HepG2 (cell line): ENCODE measurements around the gene KDM3A. TPM values are rescaled to one million over a fixed set of nuclear protein-coding genes. Genes with fewer than 3 reads are reported as not detected.

Source experiments
- ATAC-seq: fragments of 200-7000 bp; cut with Tn5 transposase; 3 replicates; pipeline ENCODE4 v1.9.1; 2020; ENCODE audit warnings: mild to moderate bottlenecking, moderate library complexity
- BruUV-seq: library from RNA; stranded (reverse); fragments of 400-500 nt; replicated peaks from 2 replicates; lab custom pipeline; 2021; lab: Mats Ljungman, UMichigan
- CTCF ChIA-PET: fragments of 300-600 bp; formaldehyde crosslinking; extraction: SDS; loops from one replicate; lab custom pipeline; 2021; ENCODE audit warnings: low total read pairs, inconsistent platforms, low intra/inter-chr PET ratio; lab: Yijun Ruan, JAX
- POLR2A ChIA-PET: fragments of 350-600 bp; sonication (Branson Sonifier 250); formaldehyde crosslinking; loops from one replicate; lab custom pipeline; 2020; ENCODE audit warnings: antibody characterized with exemption, inconsistent platforms; lab: Yijun Ruan, JAX
- DNase-seq: peaks from one replicate; pipeline ENCODE4 v3.0.0-alpha.2; 2015; ENCODE audit warnings: low spot score
- FAIRE-seq: peaks from 3 replicates; lab custom pipeline; 2011; peaks lifted over from hg19 to GRCh38; lab: Jason Lieb, UNC
- H2AFZ ChIP-seq: one replicate; pipeline ENCODE4 v1.6.1; 2011; ENCODE audit warnings: low read length, inconsistent platforms
- H3K27ac ChIP-seq: fragments of 300-600 bp; 3 replicates; pipeline ENCODE4 v1.8.0; 2011; ENCODE audit warnings: mixed run types, mild to moderate bottlenecking, mixed read lengths, low read length, inconsistent platforms; ENCODE audit not compliant: insufficient read depth; ENCODE audit errors: extremely low read length
- H3K27me3 ChIP-seq, 2 experiments: fragments of 200-600 bp in 1 of 2; 2 replicates in 1 of 2; 3 replicates in 1 of 2; pipeline versions ENCODE4 v1.6.0 to v1.8.0; 2011; ENCODE audit warnings: low read length in 2 of 2, mild to moderate bottlenecking in 2 of 2, moderate library complexity in 2 of 2, inconsistent platforms in 1 of 2; ENCODE audit not compliant: insufficient read depth in 2 of 2, control insufficient read depth in 1 of 2
- H3K36me3 ChIP-seq, 2 experiments: fragments of 200-600 bp in 1 of 2; replicated peaks in 1 of 2; 2 replicates in 1 of 2; 3 replicates in 1 of 2; pipeline versions ENCODE4 v1.5.1 to v1.8.0; 2011; ENCODE audit warnings: low read length in 2 of 2, inconsistent platforms in 1 of 2; ENCODE audit not compliant: insufficient read depth in 2 of 2, control insufficient read depth in 1 of 2
- H3K4me1 ChIP-seq: 2 replicates; pipeline ENCODE4 v1.5.1; 2012; ENCODE audit warnings: low read length, inconsistent platforms; ENCODE audit not compliant: insufficient read depth
- H3K4me2 ChIP-seq: 2 replicates; pipeline ENCODE4 v1.6.0; 2011; ENCODE audit warnings: low read depth, low read length, inconsistent platforms
- H3K4me3 ChIP-seq, 3 experiments: fragments of 200-600 bp in 1 of 3; sonication (generic), shearing (Covaris generic) in 1 of 3; replicated peaks in 1 of 3; 2 replicates each; pipeline ENCODE4 v1.5.1; 2011 to 2016; ENCODE audit warnings: low read length in 3 of 3, inconsistent platforms in 2 of 3, low read depth in 2 of 3, mild to moderate bottlenecking in 2 of 3, control low read depth in 1 of 3, mixed read lengths in 1 of 3; ENCODE audit not compliant: insufficient read depth in 1 of 3
- H3K79me2 ChIP-seq: one replicate; pipeline ENCODE4 v1.6.1; 2011; ENCODE audit warnings: low read length, inconsistent platforms; ENCODE audit not compliant: insufficient read depth
- H3K9ac ChIP-seq: 2 replicates; pipeline ENCODE4 v1.6.0; 2011; ENCODE audit warnings: mild to moderate bottlenecking, low read depth, low read length, inconsistent platforms; ENCODE audit not compliant: insufficient read depth
- H3K9me3 ChIP-seq: 2 replicates; pipeline ENCODE4 v1.5.1; 2012; ENCODE audit warnings: mild to moderate bottlenecking, low read length
- H4K20me1 ChIP-seq: 2 replicates; pipeline ENCODE4 v1.6.0; 2011; ENCODE audit warnings: inconsistent platforms, mild to moderate bottlenecking, low read length, moderate library complexity; ENCODE audit not compliant: insufficient read depth
- ARID4A ChIP-seq: sonication (generic); formaldehyde crosslinking; IDR thresholded peaks from 2 replicates; pipeline ENCODE4 v1.5.0; 2020; ENCODE audit warnings: mild to moderate bottlenecking, missing genetic modification reagents, borderline replicate concordance
- CTCF ChIP-seq: sonication (generic); formaldehyde crosslinking; IDR thresholded peaks from 2 replicates; pipeline ENCODE4 v1.5.0; 2020; ENCODE audit warnings: mild to moderate bottlenecking, missing genetic modification reagents, moderate library complexity
- DNMT1 ChIP-seq: sonication (generic); formaldehyde crosslinking; IDR thresholded peaks from 2 replicates; pipeline ENCODE4 v1.5.1; 2020; ENCODE audit warnings: mild to moderate bottlenecking, missing genetic modification reagents
- DR1 ChIP-seq: sonication (generic); formaldehyde crosslinking; IDR thresholded peaks from 2 replicates; pipeline ENCODE4 v1.8.0; 2021; ENCODE audit warnings: mild to moderate bottlenecking, missing genetic modification reagents, inconsistent platforms
- NR2F6 ChIP-seq, 2 experiments: IDR thresholded peaks; 2 replicates each; pipeline ENCODE4 v1.6.1; 2016; ENCODE audit warnings: antibody characterized with exemption in 1 of 2, mild to moderate bottlenecking in 1 of 2
- RBM22 ChIP-seq: fragments of 200-400 bp; formaldehyde crosslinking; optimal IDR thresholded peaks from 2 replicates; pipeline ENCODE3; 2017; ENCODE audit warnings: mild to moderate bottlenecking, low read length, moderate library complexity
- SNRNP70 ChIP-seq: fragments of 200-400 bp; formaldehyde crosslinking; IDR thresholded peaks from 2 replicates; pipeline ENCODE4 v1.6.1; 2017; ENCODE audit warnings: mild to moderate bottlenecking, low read depth, low read length, moderate library complexity
- STAG1 ChIP-seq: sonication (generic); formaldehyde crosslinking; IDR thresholded peaks from 2 replicates; pipeline ENCODE4 v1.4.0; 2020; ENCODE audit warnings: missing genetic modification reagents
- ZNF230 ChIP-seq: sonication (generic); formaldehyde crosslinking; IDR thresholded peaks from 2 replicates; pipeline ENCODE4 v1.4.0; 2020; ENCODE audit warnings: mild to moderate bottlenecking, missing genetic modification reagents
- ZNF260 ChIP-seq: sonication (generic); formaldehyde crosslinking; IDR thresholded peaks from 2 replicates; pipeline ENCODE4 v1.4.0; 2020; ENCODE audit warnings: missing genetic modification reagents, low read depth, mild to moderate bottlenecking, borderline replicate concordance
- ZNF317 ChIP-seq: sonication (generic); formaldehyde crosslinking; IDR thresholded peaks from 2 replicates; pipeline ENCODE4 v1.5.0; 2020; ENCODE audit warnings: mild to moderate bottlenecking, missing genetic modification reagents
- ZNF468 ChIP-seq: sonication (generic); formaldehyde crosslinking; IDR thresholded peaks from 2 replicates; pipeline ENCODE4 v1.8.0; 2022; ENCODE audit warnings: mild to moderate bottlenecking, moderate library complexity, missing genetic modification reagents
- WGBS: methylation state at CpG from one replicate; pipeline ENCODE4 v1.1.6; 2017; ENCODE audit warnings: low lambda C conversion rate; 5-methylcytosine and 5-hydroxymethylcytosine counted together
- in situ Hi-C: cut with HindIII; loops from 2 replicates; pipeline ENCODE4 v1.10.0; 2017; ENCODE audit warnings: low pct_unique_long_range_greater_than_20kb; ENCODE audit not compliant: extremely low pct_ligation_motif_present
- intact Hi-C: fragments of 100-400 bp; cut with micrococcal nuclease; formaldehyde crosslinking; loops from one replicate; pipeline ENCODE4 v1.10.0; 2022; ENCODE audit not compliant: unreplicated experiment
- polyA plus RNA-seq, 8 experiments: library from polyadenylated mRNA; depleted of rRNA in 3 of 8; stranded (reverse) in 7 of 8; unstranded in 1 of 8; fragments of >200 nt; fragmentation: Illumina TruSeq in 4 of 8; extraction: Trizol in 4 of 8; gene quantifications; 2 replicates each; pipeline versions ENCODE4 v1.2.1 to v1.2.3, GENCODE V29; 2011 to 2016; ENCODE audit warnings: low read depth in 4 of 8, missing spikeins in 1 of 8, mixed read lengths in 1 of 8; ENCODE audit not compliant: insufficient read depth in 1 of 8
- total RNA-seq, 5 experiments: library from RNA; depleted of rRNA; stranded (reverse); fragments of >200 nt; fragmentation: Illumina TruSeq; extraction: Trizol; gene quantifications; 2 replicates each; pipeline ENCODE4 v1.2.3, GENCODE V29; 2016; ENCODE audit warnings: low read depth in 1 of 5

Gene KDM3A
- total and polyA plus RNA-seq, 2 of the 13 experiments (the other 11 are each of a cell fraction or from before 2014, with no cell fraction given): 21.0 to 70.2 TPM

- Histone ChIP-seq H4K20me1 (no peaks in the 10 kb centered on the region), H2AFZ (no peak overlapping the region), H3K4me2 (no peak overlapping the region), H3K9ac (no peak overlapping the region), H3K4me1 (peaks cover 21% of the 10 kb centered on the region), H3K27ac (no peak overlapping the region), H3K4me3 (no peak overlapping the region), H3K36me3 (peaks cover 49 to 98% of the 10 kb centered on the region in 2 experiments), H3K9me3 (no peaks in the 10 kb centered on the region), H3K79me2 (no peaks in the 10 kb centered on the region), H3K27me3 (no peaks in the 10 kb centered on the region)
- ChIA-PET POLR2A (no interaction called here), CTCF (no interaction called here)
- BruUV-seq: no TSS peak
- in situ Hi-C loops (no loop called here), intact Hi-C loops (loop anchor here (1.0 kb wide), 1 partner anchor 33 kb away; no protein-coding TSS in a partner anchor)
- ATAC-seq (no peak), FAIRE-seq (no peak), DNase-seq (no peak)
- TF ChIP-seq STAG1 (CRISPR knock-in tag) (peak; percentile 53), CTCF (CRISPR knock-in tag) (peak; percentile 33; the same call in 1 of the 2 replicates), NR2F6 (IDR thresholded peaks at IDR 0.05) (no peak), NR2F6 (CRISPR knock-in tag; IDR thresholded peaks at IDR 0.05) (no peak)
- 98% methylated on average over 2 of the region's 2 CpGs for WGBS
These were observed 45.9 kb downstream of the KDM3A start for GRCh38 chr2:86487062-86487461.

GRCh38 chr2:86488561-86489250, 47.5 kb downstream of the KDM3A start:
- H3K79me2 ChIP-seq: no peaks in the 10 kb centered on the region
- H3K4me3 ChIP-seq: no peak overlapping the region
- FAIRE-seq: no peak
- POLR2A ChIA-PET: no interaction called here
- intact Hi-C loops: no loop called here
- H2AFZ ChIP-seq: no peak overlapping the region
- peaks cover 29% of the 10 kb centered on the region for H3K4me1 ChIP-seq
- no peak overlapping the region for H3K9ac ChIP-seq
- CTCF ChIA-PET: no interaction called here
- H3K36me3 ChIP-seq: peaks cover 37 to 98% of the 10 kb centered on the region in 2 experiments
- no peaks in the 10 kb centered on the region for H3K27me3 ChIP-seq
- ATAC-seq: no peak
- no peaks in the 10 kb centered on the region for H3K9me3 ChIP-seq
- 94% methylated on average over 7 of the region's 7 CpGs for WGBS
- H4K20me1 ChIP-seq: no peaks in the 10 kb centered on the region
- H3K4me2 ChIP-seq: no peak overlapping the region
- in situ Hi-C loops: no loop called here
- no peak overlapping the region for H3K27ac ChIP-seq
- no TSS peak for BruUV-seq
- no peak for DNase-seq
- TF ChIP-seq SNRNP70 (no peak), ZNF468 (CRISPR knock-in tag) (no peak), RBM22 (peak; percentile 89), DNMT1 (CRISPR knock-in tag) (no peak), ARID4A (CRISPR knock-in tag) (no peak), ZNF317 (no peak), DR1 (CRISPR knock-in tag) (no peak), ZNF230 (CRISPR knock-in tag) (no peak), ZNF260 (no peak)
